HG02798 (cell line): ENCODE results near the gene IQCE.

Experiments used
- ATAC-seq: cut with Tn5 transposase; IDR thresholded peaks from one replicate; pipeline ENCODE4 v1.9.1; 2021; ENCODE audit warnings: mild to moderate bottlenecking; ENCODE audit not compliant: unreplicated experiment, poor library complexity

IQCE gene

DNA sequence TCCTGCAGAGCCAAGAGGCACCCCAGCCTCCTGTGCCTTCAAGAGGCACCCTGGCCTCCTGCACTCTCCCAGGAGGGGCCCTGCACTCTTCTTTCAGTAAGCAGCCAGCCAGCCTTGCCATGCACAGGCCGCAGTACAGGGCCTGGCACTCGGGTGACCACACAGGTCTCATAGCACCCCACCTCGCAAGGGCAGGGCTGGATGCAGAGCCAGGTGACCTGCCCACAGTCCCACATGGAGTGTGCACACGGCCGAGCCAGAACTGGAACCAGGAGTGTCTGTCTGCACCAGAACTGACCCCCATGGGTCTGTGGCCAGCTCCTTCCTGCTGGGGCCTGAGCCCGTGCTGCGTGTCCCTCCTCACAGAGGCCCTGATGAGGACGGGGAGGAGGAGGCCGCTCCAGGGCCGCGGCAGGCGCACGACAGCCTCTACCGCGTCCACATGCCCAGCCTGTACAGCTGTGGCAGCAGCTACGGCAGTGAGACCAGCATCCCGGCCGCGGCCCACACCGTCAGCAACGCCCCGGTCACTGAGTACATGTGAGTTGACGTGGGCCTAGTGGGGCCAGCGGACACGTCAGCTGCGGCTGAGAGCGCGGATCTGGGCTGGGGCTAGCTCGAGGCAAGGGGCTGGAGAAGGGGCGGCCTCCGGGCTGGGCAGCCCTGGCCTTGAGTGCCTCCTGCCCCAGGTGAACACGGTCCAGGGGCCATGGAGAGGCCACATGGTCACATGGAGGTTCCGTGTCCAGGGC, 99.3 kb downstream of the IQCE start:
- ATAC-seq: no peak

DNA sequence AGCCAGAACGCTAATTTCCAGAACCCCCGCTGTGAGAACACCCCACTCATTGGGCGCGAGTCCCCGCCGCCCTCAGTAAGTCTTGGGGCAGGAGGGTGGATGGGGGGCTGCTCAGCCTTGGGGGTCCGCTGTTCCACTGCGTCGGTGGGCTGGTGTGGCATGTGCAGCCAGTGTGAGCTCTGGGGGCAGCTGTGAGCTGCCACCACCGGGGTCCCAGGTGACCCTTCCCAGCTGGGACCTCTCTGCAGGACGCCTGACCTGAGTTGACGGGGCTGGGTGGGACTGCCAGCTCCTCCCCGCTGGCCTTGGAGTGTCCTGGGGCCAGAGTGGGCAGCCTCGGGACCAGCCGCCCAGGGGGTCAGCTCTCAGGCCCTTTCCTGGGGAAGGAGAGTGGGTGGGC, 100.2 kb downstream of the IQCE start:
- no peak for ATAC-seq

DNA sequence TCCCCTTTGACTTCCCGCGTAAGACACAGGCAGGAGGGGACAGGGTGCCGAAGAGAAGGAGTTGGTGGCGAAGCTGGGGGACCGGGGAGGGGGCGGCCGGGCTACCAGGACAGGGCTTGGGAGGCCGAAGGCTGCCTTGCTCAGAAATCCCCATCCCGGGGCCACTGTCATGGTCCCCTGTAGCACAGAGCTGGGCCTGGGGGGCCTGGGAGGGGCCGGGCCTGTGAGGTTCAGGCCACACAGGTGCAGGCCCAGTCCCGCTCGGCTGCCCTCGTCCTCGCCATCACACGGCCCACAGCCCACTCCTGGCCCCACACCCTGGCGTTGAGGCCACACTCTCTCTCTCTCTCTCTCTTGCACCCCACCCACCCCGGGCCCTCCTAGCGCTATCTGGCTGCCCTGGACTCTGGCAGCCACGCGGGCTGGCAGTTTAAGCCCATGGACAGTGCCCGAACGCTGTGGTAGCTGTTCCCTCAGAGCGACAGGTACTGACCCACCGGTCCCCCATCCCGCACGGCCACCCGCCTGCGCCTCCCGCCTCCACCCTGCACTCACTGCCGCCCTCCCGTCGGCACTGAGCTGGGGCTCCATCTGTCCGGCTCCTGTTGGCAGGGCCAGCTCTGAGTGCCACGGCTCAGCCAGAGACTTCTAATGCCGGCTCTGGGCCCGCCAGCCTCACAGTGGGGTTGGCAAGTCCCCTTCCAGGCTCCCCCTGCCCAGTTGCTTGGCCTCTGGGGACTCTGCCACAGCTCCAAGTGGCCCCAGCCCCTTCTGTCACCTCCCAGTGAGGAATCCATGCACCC, 101.0 kb downstream of the IQCE start:
- ATAC-seq: no peak

DNA sequence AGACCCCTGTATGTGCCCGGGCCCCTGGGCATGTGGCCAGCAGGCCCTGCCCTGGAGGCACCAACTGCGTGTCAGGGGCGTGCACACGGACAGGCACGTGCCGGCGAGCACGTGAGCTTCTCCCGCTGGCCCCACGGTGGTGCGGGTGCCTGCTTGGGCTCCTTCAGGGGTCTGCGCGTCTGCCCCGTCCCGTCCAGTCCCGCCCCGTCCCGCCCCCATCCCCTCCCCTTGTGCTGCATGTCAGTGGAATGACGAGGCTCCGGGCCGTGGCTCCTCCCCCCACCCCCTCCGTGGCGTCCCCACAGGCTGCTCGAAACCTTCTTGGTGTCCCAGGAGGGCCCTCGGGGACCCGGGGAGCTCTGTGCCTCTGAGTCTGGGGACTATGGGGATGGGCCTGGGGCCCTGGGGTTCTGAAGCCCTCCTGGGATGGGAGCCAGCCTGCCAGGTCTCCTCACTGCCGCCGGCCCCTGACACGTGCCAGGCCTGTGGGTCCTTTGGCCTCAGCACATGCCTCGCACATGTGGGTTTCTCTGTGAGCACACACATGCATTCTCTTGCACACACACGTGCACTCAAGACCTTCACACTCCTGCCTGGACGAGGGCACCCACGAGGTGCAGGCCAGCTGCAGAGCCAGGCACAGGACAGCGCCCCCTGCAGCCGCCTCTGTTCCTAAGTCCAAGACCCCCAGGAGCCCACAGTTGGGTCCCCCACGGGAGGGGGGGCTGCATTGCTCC, 101.7 kb downstream of the IQCE start:
- ATAC-seq: no peak

DNA sequence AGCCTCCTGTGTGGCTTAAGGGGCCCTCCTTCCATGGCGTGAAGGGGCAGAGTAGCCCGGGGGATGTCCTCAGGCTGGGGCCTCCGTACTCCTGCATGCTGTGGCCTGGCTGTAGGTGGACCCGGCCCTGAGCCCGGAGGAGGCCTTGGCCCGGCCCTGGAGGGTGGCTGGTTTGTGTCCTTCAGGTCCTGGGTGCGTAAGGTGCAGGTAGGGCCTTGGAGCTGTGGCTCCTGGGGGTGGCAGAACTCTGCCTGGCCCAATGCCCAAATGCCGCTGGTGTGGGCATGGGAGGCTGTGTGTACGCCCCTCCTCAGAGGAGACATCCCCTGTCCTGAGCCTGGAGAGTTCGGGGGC, 102.3 kb downstream of the IQCE start:
- ATAC-seq: no peak

DNA sequence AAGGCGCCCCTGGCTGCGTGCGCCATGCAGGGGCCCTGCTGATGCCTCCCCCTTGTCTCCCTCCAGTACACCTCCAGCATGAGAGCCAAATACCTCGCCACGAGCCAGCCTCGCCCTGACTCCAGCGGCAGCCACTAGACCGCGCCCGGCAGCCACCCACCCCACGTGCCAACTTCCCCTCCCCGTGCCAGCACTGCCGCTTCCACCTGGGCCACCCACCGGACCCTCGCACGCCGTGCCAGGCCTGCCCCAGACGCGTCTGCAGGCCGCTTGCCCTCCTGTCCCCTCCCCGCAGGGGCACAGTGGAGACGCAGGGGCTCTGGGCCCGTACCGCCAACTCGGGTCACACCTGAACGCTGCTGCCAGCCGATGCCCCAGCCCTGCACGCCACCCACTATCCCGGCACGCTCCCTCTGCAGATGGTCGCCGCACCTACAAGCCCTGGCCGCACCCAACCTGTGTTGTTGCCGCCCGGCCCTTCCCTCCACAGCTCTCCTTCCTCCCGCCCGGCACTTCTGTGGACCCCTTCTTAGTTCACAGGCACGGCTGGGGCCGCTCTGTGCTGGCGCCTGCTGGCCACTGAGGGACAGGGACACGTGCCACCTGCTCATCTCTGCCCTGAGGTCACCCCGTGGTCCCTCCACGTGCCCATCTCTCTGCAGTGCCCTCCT, 103.0 kb downstream of the IQCE start:
- no peak for ATAC-seq

DNA sequence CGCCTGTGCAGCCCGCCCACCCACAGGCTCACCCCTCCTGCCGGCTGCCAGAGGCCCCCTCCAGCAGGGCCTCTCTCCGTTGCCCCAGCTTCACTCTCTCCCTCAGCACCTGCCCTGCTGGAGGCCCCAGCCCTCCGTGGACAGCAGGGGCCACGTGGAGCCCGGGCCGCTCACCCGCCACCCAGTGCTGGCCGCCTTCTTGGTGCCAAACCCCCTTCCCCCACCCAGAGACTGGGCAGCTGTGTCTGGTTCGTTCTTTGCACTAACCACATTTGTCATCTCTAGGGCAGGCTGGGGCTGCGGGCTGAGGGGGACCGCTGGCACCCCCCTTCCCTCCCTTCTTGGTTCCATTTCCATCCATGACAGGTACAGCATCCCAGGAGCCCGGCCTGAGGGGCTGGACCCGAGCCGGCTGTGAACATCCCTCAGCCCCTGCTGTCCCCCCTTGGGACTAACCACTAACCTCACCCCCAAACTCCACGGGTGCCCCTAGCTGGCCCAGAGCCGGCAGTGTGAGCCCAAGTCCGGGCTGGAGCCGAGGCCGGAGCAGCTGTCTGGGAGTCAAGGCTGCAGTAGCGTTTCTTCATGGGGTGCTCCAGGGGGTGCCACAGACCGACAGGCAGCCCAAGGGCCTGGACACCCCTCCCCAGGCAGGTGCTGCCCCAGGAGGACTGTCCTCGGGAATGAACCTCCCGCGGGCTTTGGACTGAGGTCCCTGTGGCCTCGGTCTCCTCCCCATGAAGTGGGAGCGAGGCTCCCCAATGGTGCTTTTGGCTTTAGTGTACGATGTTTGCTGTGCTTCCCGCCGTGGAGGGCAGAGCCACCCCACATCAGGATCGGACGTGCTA, 103.7 kb downstream of the IQCE start:
- ATAC-seq: no peak

DNA sequence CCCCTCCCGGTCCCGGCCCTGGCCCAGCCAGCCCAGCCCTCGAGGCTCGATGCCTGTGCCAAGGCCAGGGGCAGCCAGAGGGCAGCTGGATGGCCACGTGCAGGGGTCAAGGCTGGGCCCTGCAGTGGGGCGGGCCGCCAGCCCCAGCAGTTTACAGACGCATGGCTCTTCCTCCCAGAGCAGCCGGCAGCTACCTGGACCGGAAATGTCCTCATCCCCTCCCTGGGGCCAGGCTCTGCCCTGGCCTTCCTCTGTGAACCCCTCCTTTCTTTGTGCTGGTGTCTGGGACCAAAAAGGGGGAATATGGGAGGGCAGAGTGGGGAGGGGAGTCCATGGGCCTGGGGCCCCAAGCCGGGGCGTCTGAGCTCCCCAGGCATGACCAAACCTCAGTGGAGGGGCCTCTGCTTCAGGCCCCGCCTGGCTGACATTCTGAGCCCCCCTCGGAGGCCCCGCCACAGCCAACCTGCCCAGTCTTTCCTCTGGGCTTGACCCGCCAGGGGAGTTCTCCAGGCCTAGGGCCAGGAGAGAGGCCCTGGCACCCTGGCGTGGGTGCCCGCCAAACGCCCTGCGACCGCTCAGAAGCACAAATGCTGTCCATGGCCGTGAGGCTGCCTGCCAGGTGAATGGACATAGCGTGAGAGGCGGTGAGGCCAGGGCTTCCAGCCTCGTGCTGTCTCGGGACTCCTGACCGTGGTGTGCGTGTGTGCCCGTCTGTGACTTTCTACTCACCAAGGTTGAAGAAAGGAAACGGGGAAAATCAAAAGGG, 104.5 kb downstream of the IQCE start:
- ATAC-seq: no peak

DNA sequence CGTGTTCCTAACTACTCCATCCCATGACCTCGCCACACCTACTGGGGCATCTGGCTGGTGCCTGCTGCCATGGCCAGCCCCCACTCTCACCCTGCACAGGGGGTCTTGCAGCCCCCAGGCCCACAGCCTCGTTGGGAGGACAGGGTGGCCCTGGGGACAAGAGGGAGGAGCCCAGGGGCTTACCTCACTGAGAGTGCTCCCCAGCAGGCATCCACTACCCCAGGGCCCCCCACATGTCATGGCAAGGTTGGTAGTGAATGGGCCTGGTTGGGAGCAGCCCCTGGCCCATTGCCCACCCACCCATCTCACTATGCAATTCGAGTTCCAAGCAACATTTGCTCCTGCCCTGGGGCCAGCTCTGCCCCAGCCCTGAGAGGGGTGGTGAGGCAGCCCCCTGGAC, 105.2 kb downstream of the IQCE start:
- ATAC-seq: no peak
